Stimulated activated CD8-positive, alpha-beta memory T cell treated with anti-CD3 and anti-CD28 coated beads, Interleukin-4, amount 100 ng/mL, for 24 hours (primary cell): Measurements from ENCODE around the gene GAN.

Experiments
- DNase-seq: peaks from one replicate; pipeline ENCODE4 v3.0.0-alpha.2; 2020; ENCODE audit warnings: low read depth

The GAN gene

GRCh38 chr16:81314603-81315270 is at the start of gene GAN:
Gene GAN (plus strand): TSS chr16:81314962. CDS start chr16:81315114, 152 bp downstream.
- peak; percentile 90 for DNase-seq

GRCh38 chr16:81265052-81265451 is 49.7 kb upstream of the GAN start:
- no peak for DNase-seq

- no peak for DNase-seq
Measured at GRCh38 chr16:81265658-81266451, 48.9 kb upstream of the GAN start.

- no peak for DNase-seq
Measured at GRCh38 chr16:81266680-81267095, 48.1 kb upstream of the GAN start.

- no peak for DNase-seq
Measured at GRCh38 chr16:81268509-81268908, 46.3 kb upstream of the GAN start.

- DNase-seq, result no peak
Measured at GRCh38 chr16:81273223-81273950, 41.4 kb upstream of the GAN start.

- DNase-seq, result no peak
Measured at GRCh38 chr16:81275064-81275532, 39.7 kb upstream of the GAN start.

- DNase-seq, result no peak
Measured at GRCh38 chr16:81275795-81276194, 39.0 kb upstream of the GAN start.

- DNase-seq, result no peak
Measured at GRCh38 chr16:81276323-81276722, 38.4 kb upstream of the GAN start.

GRCh38 chr16:81277541-81278080 is 37.2 kb upstream of the GAN start:
- DNase-seq, result no peak

- no peak for DNase-seq
Measured at GRCh38 chr16:81278526-81278925, 36.2 kb upstream of the GAN start.

GRCh38 chr16:81279392-81279791 is 35.4 kb upstream of the GAN start:
- DNase-seq, result no peak

DNA sequence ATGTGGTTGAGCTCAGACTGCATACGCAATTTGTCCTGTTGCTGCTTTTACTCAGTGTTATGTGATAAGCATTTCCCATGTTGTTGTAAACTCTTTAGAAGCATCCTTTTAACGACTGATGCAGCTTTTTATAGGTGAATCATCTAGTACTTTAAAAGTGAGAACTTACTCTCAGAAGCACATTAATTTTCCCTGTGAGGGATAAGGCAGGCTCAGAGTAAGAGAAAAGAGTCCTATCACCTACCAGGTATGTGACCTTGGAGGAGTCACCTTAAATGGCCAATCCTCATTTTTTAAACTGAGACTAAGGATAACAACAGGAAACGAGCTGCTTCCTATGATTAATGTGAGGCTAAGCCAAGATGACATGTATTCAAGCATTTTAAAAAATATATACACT is 34.4 kb upstream of the GAN start:
- DNase-seq, result no peak

DNA sequence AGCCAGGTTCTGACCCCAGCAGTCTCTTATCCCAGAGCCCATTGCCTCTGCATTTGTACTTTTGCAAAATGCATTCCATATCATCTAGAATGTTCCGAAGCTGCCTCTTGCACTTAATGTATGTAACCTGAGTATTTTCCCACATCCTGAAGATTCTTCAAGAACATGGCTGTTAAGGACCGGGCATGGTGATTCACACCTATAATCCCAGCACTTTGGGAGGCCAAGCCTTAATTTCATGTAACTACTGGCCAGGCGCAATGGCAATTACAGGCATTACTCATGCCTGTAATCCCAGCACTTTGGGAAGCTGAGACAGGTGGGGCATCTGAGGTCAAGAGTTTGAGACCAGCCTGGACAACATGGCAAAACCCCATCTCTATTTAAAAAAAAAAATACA is 31.7 kb upstream of the GAN start:
- DNase-seq, result no peak

DNA sequence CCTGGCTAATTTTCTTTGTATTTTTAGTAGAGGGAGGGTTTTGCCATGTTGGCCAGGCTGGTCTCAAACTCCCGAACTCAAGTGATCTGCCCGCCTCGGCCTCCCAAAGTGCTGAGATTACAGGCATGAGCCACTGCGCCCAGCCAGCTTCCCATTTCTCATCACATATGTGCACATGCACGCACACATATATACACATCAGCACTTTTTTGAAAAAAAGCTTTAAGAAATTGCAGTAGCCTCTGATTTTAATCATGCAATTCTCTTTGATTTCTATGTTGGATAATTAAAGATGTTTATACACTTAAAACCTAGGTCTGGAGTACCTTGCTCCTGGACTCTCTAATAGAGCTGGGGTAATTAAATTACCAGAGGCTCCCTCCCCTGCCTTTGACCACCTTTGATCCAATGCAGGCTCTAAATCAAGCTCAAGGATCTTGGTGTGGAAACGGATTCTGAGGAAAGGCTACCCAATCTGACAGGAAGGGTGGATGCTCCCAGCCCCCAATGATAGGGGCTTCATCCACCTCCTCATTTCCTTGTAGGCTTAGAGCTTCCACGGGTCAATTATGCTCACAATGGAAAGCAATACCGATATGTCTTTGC is 29.7 kb upstream of the GAN start:
- DNase-seq, result no peak

GRCh38 chr16:81286190-81286589 is 28.6 kb upstream of the GAN start:
- no peak for DNase-seq

DNA sequence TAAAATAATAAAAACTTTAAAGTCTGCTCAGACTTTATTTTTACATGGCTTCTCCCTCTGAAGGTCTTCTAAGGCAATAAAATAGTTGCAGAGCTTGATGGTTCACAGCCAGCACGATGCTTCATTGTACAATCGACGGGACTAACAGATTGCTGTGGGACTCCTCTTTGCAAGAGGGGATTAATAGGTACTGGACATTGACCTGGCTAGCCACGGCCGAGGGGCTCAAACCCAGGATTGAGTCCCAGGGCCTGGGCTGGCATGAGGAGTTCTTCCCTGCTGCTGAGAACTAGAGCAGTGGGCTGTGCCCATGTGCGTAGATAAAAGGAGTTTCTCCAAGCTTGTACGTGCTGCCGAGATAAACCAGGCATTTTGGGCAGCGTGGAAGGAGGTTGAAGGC is 23.6 kb upstream of the GAN start:
- DNase-seq, result no peak

GRCh38 chr16:81292936-81293335 is 21.8 kb upstream of the GAN start:
- no peak for DNase-seq

- DNase-seq, result no peak
Measured at GRCh38 chr16:81293909-81294802, 20.6 kb upstream of the GAN start.

GRCh38 chr16:81296631-81297030 is 18.1 kb upstream of the GAN start:
- no peak for DNase-seq

- DNase-seq, result no peak
Measured at GRCh38 chr16:81307770-81308169, 7.0 kb upstream of the GAN start.
